Esophagus squamous epithelium (tissue), 5 donors: ENCODE results near the gene KHK. TPM values are rescaled to one million over a fixed set of nuclear protein-coding genes. Genes with fewer than 3 reads are reported as not detected.

Experiments used
- DNase-seq: peaks from one replicate; lab custom pipeline; 2025; lab: John Stamatoyannopoulos, UW
- H3K27ac ChIP-seq, 4 donors: fragments of 200-600 bp; sonication (generic); one replicate each; pipeline ENCODE4 v1.5.1; 2016 to 2019; ENCODE audit warnings: mild to moderate bottlenecking in 1 of 4
- H3K27me3 ChIP-seq, 4 donors: fragments of 200-600 bp; sonication (generic); 1 replicate in 3 of 4; 2 replicates in 1 of 4; pipeline versions ENCODE4 v1.5.1 to v1.6.0; 2017 to 2021; ENCODE audit warnings: antibody characterized with exemption in 1 of 4
- H3K36me3 ChIP-seq, 3 donors: fragments of 200-600 bp; sonication (generic); one replicate each; pipeline ENCODE4 v1.5.1; 2016 to 2019
- H3K4me1 ChIP-seq, 3 donors: fragments of 200-600 bp; sonication (generic); one replicate each; pipeline ENCODE4 v1.5.1; 2017 to 2019
- H3K4me3 ChIP-seq, 4 donors: fragments of 200-600 bp; sonication (generic); 1 replicate in 3 of 4; 2 replicates in 1 of 4; pipeline ENCODE4 v1.5.1; 2016 to 2019; ENCODE audit warnings: mild to moderate bottlenecking in 2 of 4, moderate library complexity in 1 of 4
- H3K9me3 ChIP-seq, 3 donors: fragments of 200-600 bp; sonication (generic); one replicate each; pipeline ENCODE4 v1.5.1; 2016 to 2019
- CTCF ChIP-seq, 6 experiments: fragments of 450-650 bp in 4 of 6; fragments of 200-600 bp in 2 of 6; sonication (generic) in 2 of 6; IDR thresholded peaks; one replicate each; pipeline ENCODE4 v1.5.1; 2016 to 2019; ENCODE audit warnings: antibody characterized with exemption in 6 of 6, mild to moderate bottlenecking in 4 of 6, moderate library complexity in 4 of 6
- POLR2A ChIP-seq, 4 donors: fragments of 450-650 bp; IDR thresholded peaks; one replicate each; pipeline ENCODE4 v1.6.1; 2017; ENCODE audit warnings: antibody characterized with exemption in 4 of 4, mild to moderate bottlenecking in 4 of 4, moderate library complexity in 3 of 4
- WGBS, 2 donors: methylation state at CpG; one replicate each; pipeline ENCODE4 v1.1.5; 2018; 5-methylcytosine and 5-hydroxymethylcytosine counted together
- intact Hi-C: fragments of 100-400 bp; cut with DNase I; formaldehyde crosslinking; loops from one replicate; pipeline ENCODE4 v1.15.0; 2022
- total RNA-seq, 4 donors: library from RNA; depleted of rRNA; stranded (reverse); fragments of >200 nt; gene quantifications; one replicate each; pipeline ENCODE4 v1.1.0, GENCODE V29; 2016
- donor health status: DM: yes; HTN: yes; CAD: no.

The KHK gene
- total RNA-seq, 4 donors from 2014 or later, result 1.3 to 1.9 (median 1.4) TPM

- intact Hi-C loops, result no loop called here
- TF ChIP-seq CTCF (IDR thresholded peaks at IDR 0.05) (no peak), POLR2A (IDR thresholded peaks at IDR 0.05) (no peak)
- Histone ChIP-seq H3K27me3 (peaks cover 0 to 12% (median 0%) of the 10 kb centered on the region in 4 donors), H3K36me3 (no peaks in the 10 kb centered on the region), H3K4me3 (no peak overlapping the region), H3K9me3 (no peaks in the 10 kb centered on the region), H3K27ac (no peak overlapping the region), H3K4me1 (peaks cover 0 to 8% (median 0%) of the 10 kb centered on the region in 3 donors)
- no peak for DNase-seq
- WGBS, 2 donors, result 75 to 84% methylated on average over 2 of the region's 2 CpGs
Observed at GRCh38 chr2:27145682-27146081, 59.1 kb downstream of the KHK start.

GRCh38 chr2:27147935-27148334 is 61.4 kb downstream of the KHK start:
- Histone ChIP-seq H3K27me3 (peaks cover 0 to 12% (median 0%) of the 10 kb centered on the region in 4 donors), H3K36me3 (no peaks in the 10 kb centered on the region), H3K9me3 (no peaks in the 10 kb centered on the region), H3K27ac (no peak overlapping the region), H3K4me1 (peaks cover 0 to 8% (median 0%) of the 10 kb centered on the region in 3 donors), H3K4me3 (no peak overlapping the region)
- no peak for DNase-seq
- TF ChIP-seq CTCF (IDR thresholded peaks at IDR 0.05), result no peak
- TF ChIP-seq POLR2A (IDR thresholded peaks at IDR 0.05), result no peak
- 72 to 95% methylated on average over 4 of the region's 8 CpGs for WGBS, 2 donors
- intact Hi-C loops, result no loop called here

- no peaks in the 10 kb centered on the region for H3K4me1 ChIP-seq
- DNase-seq, result no peak
- no peak for TF ChIP-seq POLR2A (IDR thresholded peaks at IDR 0.05)
- TF ChIP-seq CTCF (IDR thresholded peaks at IDR 0.05), result no peak
- H3K9me3 ChIP-seq, result no peaks in the 10 kb centered on the region
- WGBS, 2 donors, result 59 to 65% methylated on average over 8 to 9 of the region's 12 CpGs
- intact Hi-C loops, result no loop called here
- H3K36me3 ChIP-seq, result no peaks in the 10 kb centered on the region
- H3K27me3 ChIP-seq, result peaks cover 0 to 12% (median 0%) of the 10 kb centered on the region in 4 donors
- no peak within 1 kb of the TSS for H3K4me3 ChIP-seq
- no peak within 1 kb of the TSS for H3K27ac ChIP-seq
Observed at GRCh38 chr2:27148801-27149439, 62.3 kb downstream of the KHK start, which contains the start of gene TCF23. Gene TCF23 (plus strand): TSS chr2:27149004. CDS start chr2:27149134, 130 bp downstream.

- Histone ChIP-seq H3K27ac (no peak overlapping the region), H3K27me3 (peaks cover 0 to 12% (median 0%) of the 10 kb centered on the region in 4 donors), H3K36me3 (no peaks in the 10 kb centered on the region), H3K4me1 (no peaks in the 10 kb centered on the region), H3K9me3 (no peaks in the 10 kb centered on the region), H3K4me3 (no peak overlapping the region)
- DNase-seq, result no peak
- TF ChIP-seq CTCF (IDR thresholded peaks at IDR 0.05) (no peak), POLR2A (IDR thresholded peaks at IDR 0.05) (no peak)
- WGBS, 2 donors, result 80 to 83% methylated on average over 6 to 21 of the region's 29 CpGs
- intact Hi-C loops, result no loop called here
Observed at GRCh38 chr2:27149570-27150405, 63.2 kb downstream of the KHK start.

Other genes starting within 250 kb of the KHK start
- gene DPYSL5, start 238.6 kb upstream of the KHK start, total RNA-seq, result not detected
- gene MAPRE3, start 116.1 kb upstream of the KHK start, total RNA-seq, result 1 to 10 TPM; 4.4 to 7.6 (median 5.2) TPM
- gene TMEM214, start 53.8 kb upstream of the KHK start, total RNA-seq, result 10 to 100 TPM; 15.7 to 34.5 (median 32.1) TPM
- gene AGBL5, start 35.1 kb upstream of the KHK start, total RNA-seq, result 10 to 100 TPM in 2 of 4 donors, 1 to 10 TPM in 2; 4.7 to 12.4 (median 9.6) TPM
- gene OST4, start 15.1 kb upstream of the KHK start, total RNA-seq, result 100 to 1,000 TPM; 149 to 242 (median 193) TPM
- gene EMILIN1, start 8.2 kb upstream of the KHK start, total RNA-seq, result 10 to 100 TPM in 2 of 4 donors, 1 to 10 TPM in 2; 6.2 to 27.8 (median 9.9) TPM
- 1 to 10 TPM; 2.6 to 6.1 (median 3.9) TPM for gene CGREF1, start 32.4 kb downstream of the KHK start, total RNA-seq
- not detected for gene ABHD1, start 37.0 kb downstream of the KHK start, total RNA-seq
- gene PREB, start 47.9 kb downstream of the KHK start, total RNA-seq, result 10 to 100 TPM; 45.5 to 77.9 (median 53.9) TPM
- gene PRR30, start 52.6 kb downstream of the KHK start, total RNA-seq, result not detected
- not detected for gene TCF23, start 62.2 kb downstream of the KHK start, total RNA-seq
- 100 to 1,000 TPM in 2 of 4 donors, 10 to 100 TPM in 2; 57.1 to 124 (median 91.0) TPM for gene ATRAID, start 125.3 kb downstream of the KHK start, total RNA-seq
- 10 to 100 TPM; 13.5 to 38.6 (median 23.2) TPM for gene SLC5A6, start 125.5 kb downstream of the KHK start, total RNA-seq
- gene CAD, start 130.6 kb downstream of the KHK start, total RNA-seq, result 10 to 100 TPM; 17.6 to 34.5 (median 22.0) TPM
- gene SLC30A3, start 176.3 kb downstream of the KHK start, total RNA-seq, result under 1 TPM in 2 of 4 donors, not detected in 2; 0.18 to 0.19 TPM
- under 1 TPM in 1 of 4 donors, not detected in 3; 0.38 TPM for gene DNAJC5G, start 188.7 kb downstream of the KHK start, total RNA-seq
- gene TRIM54, start 195.7 kb downstream of the KHK start, total RNA-seq, result not detected
- 1 to 10 TPM in 1 of 4 donors, not detected in 3; 1.1 TPM for gene UCN, start 221.7 kb downstream of the KHK start, total RNA-seq
- gene MPV17, start 236.3 kb downstream of the KHK start, total RNA-seq, result 10 to 100 TPM; 39.3 to 66.1 (median 48.1) TPM